NCI-H1417 treated with DMSO at 0.1 percent for 48 hours (cell line): Measurements from ENCODE around the gene NUDT15.
A peak's percentile ranks its signal among the peaks of the same experiment; 100 is the strongest.
"Not testable (repeated sequence)": the region's sequence is repeated elsewhere in the genome, so short reads cannot be mapped to it uniquely, and the experiment has no call there.

ENCODE experiments used
- DNase-seq: peaks from one replicate; lab custom pipeline; 2025; lab: John Stamatoyannopoulos, UW

The NUDT15 gene

DNA sequence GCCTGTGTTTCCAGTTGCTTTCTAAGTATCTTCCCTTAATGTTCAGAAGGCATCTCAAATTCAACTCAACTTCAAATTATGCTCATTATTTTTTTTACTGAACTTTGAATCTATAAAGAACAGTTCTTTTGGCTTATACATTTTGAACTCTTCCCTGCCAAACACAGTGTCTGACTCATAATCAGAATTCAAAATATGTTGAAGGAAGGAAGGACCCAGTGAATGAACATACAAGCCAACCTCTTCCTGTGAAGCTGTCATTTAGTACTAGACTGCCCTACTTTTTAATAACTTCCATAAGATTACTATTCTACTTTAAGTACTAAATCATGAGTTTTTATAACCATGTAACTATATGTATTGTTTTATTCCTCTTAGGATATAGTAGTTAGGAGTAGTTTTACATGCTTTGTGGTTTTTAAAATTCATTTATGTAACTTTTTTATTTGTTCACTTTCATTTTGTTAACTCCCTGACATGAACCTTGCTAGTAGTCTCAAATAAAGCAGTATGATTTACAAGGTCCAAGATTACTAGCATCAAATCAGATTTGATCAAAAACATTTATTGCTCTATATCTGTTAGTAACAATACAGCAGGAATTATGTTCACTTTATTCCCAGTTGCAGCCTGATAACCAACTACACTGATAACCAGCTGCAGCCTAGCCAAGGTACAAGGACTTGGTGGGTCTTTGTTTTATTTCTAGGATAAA is 6.4 kb downstream of the NUDT15 start:
- no peak for DNase-seq

DNA sequence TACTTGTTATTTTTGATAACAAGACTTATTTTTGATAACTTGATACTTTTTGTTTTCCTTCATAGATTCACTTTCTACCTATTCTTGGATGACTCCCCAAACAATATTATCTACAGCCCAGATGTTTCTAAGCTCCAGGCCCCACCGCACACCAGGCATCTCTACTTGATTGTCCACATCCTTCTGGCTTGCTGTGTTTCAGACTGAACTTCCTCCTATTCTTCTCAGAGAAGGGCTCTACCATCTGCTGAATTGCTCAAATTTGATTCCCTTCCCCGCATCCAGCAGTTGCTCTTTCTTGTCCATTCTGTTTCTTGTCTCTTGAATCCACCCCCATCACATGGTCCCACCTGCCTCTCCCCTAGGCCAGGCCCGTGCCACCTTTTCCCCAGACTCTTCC is 13.0 kb downstream of the NUDT15 start:
- DNase-seq, result no peak

DNA sequence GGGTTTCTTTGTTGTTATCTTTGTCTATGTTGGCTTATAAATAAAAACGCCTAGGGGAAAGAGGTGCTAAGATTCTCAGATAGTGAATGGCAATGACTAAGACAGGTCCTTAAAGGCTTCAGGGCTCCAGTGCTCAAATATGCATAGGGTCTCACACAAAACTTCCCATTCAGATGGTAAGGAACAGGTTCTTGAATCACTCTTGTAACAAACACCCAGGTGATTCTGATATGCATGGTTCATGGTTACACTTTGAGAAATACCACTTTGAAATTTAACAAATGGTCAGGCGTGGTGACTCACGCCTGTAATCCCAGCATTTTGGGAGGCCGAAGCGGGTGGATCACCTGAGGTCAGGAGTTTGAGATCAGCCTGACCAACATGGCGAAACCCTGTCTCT is 17.1 kb downstream of the NUDT15 start:
- DNase-seq, result no peak

DNA sequence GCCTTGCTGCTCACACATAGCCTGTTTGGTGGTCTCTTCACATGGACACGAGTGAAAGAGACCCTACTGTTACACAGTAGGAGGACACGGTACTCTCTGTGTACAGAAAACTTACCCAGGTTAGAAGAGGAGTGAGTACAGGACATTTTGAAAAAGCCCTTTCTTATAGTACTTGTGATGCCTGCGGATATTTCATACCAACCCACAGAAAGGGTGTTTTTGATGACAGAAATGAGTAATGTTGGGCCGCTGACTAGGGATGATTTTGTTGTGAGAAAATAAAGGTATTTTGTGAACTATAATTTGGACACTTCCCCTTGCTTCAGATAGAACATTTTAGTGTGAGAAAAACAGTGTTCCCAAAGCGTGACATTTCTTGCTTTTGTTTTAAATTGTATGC is 18.2 kb downstream of the NUDT15 start:
- DNase-seq, result no peak

DNA sequence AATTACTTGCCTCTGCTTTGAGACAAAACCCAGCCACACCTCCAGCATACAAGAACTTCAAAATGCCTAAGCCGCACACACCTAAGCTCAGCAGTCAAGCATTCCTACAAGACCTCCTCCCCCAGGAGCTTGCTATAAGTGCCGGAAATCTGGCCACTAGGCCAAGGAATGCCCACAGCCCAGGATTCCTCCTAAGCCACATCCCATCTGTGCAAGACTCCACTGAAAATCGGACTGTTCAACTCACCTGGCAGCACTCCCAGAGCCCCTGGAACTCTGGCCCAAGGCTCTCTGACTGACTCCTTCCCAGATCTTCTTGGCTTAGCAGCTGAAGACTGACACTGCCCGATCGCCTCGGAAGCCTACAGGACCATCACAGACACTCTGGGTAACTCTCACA is 21.0 kb downstream of the NUDT15 start:
- not testable (repeated sequence) for DNase-seq

DNA sequence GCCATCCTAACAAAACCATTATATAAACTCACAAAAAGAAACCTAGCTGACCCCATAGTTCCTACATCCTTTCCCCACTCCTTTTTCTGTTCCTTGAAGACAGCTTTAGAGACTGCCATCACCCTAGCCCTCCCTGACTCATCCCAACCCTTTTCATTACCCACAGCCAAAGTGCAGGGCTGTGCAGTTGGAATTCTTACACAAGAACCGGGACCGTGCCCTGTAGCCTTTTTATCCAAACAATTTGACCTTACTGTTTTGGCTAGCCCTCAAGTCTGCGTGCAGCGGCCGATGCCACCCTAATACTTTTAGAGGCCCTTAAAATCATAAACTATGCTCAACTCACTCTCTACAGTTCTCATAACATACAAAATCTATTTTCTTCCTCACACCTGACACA is 22.4 kb downstream of the NUDT15 start:
- not testable (repeated sequence) for DNase-seq

DNA sequence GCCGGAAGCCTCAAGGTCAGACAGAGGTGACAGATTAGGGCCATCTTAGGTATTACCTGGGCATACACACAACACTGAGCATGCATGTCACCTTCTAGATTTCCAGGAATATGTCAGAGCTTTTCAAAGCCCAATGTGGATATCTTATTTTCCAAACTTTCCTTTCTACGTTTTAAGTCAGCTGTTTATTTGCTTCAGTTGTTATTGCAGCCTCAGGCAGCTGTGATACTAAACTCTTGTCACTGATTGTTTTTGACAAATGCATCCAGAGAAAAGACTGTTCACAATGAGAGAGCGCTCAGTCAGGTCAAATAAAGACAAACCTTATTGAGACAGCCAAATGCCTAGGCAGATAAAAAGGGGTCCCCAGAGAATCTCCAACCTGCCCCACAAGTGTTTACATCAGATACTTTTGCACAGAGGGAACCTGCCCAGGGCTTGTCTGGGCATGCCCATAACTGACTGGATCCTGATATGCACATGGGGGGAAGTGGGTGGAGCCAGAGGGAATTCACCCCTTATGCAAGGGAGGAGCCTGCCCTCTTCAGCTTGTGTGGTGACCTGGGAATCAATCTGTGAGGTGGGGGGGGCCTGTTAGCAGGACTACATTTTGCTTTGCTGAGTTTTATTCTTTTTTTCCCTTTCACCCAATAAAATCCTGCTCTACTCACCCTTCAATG is 28.9 kb downstream of the NUDT15 start:
- DNase-seq, result no peak

DNA sequence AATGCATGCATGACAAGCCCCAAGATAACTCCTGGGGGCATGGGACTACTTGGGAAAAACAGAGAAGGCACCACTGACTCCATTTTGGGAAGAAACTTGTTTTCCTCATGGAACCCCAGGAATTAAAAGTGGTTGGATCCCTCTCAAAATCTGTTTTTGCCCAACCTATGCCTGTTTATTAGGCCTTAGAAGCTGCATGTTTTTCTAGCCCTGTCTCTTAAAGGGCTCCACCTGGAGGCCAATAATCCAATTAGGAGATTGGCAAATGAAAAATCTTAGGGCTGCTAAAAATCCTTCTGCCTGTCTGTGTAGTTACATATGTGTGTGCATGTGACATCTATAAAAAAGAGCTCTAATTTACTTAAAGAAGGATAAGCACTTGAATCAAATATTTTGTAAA is 30.5 kb downstream of the NUDT15 start:
- no peak for DNase-seq

DNA sequence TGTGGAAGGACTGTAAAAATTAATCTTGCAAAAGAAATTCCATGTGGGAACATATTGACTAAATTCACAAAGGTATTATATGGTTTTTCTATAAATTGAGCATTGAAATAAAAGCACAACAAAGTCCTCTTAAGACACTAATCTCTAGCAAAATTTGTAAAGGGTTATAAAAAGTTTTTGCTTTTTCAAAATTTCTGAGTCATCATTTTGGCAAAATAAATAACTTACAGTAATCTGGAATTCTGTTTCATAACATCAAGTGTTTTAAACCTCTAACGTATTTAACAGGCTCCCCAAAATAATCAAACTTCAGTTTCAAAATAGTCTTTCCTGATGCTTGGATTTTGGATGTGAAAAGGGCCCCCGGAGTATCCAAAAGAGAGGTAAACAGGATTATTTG is 31.4 kb downstream of the NUDT15 start:
- no peak for DNase-seq

DNA sequence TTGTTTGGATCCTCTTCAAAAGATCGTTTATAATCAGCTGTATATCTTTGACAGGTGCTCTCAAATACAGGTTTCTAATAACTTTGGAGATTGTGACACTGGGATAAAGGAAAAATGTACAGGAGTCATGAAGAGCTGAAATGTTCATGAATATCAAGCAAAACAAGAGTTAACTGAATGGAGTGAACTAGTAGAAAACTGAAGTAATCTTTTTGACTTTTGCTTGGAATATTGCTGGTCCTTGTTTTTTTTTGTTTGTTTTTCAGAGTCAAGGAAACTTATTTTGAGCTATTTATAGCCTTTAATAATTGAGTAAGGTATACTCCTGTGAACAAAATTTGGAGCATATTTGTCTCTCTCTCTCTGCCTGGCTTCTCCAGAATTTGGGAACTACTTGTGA is 32.0 kb downstream of the NUDT15 start:
- DNase-seq, result no peak

DNA sequence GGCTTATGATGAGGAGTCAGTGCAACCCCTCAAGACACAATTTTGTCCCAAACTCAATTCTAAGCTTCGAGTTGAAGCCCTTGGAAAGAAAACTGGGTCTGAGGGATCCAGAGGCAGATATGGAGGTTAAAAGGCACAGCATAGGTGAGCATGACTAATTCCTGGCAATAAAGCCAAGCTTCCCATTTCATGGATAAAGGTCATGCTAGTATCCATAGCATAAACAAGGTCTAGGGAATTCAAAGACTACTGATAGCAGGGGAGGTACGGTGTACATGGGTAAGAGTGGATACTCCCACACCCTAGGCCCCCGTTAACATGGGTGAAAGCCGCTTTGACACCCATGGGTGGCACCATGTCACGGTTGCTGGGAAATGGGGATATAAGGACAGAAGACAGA is 33.4 kb downstream of the NUDT15 start:
- DNase-seq, result no peak

DNA sequence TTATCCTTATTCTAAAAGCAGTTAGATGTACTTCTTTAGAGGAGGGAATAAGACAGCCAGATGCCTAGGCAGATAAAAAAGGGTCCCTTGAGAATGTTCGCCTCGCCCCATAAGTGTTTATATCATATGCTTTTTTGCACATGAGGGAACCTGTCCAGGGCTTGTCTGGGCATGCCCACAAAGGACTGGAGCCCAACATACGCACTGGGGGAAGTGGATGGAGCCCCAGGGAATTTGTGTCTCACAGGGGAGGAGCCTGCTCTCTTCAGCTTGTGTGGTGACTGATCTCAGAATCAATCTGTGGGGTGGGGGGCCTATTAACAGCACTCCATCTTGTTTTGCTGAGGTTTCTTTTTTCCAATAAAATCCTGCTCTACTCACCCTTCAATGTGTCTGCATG is 34.8 kb downstream of the NUDT15 start:
- no peak for DNase-seq

DNA sequence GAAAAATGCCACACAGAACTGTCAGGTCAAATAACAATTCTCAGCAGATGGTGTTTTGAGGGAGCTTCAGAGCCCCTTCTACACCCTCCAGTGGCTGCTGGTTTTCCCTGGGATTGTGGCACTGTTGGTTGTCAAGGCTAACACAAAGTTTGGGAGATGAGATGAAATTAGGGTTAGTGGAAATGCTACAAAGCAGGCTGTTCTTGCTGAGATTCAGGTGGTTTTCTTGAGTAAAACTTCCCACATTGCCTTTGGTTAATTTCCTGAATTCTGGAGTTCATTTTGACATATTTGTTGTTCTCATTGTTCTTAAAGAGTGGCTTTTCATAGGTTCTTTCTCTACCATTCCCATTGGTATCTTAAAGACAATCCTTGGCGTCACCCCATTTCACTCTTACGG is 35.3 kb downstream of the NUDT15 start:
- DNase-seq, result no peak

DNA sequence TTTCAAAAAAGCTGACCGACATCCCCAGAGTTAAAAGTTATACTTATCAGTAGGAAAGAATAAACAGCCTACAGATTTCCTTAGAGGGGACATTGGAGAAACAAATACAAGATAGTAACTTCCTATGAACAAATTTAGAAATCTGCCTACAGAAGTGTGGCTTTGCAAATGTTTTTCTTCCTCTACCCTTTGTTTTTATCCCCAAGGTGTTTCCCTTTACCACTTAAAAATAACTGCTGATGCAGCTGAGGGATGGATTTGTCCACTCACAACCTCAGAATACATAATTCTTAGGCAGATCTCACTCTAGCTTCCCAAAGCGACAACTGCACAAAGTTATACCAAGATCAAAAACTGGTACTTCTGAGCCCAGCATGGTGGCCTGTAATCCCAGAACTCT is 36.5 kb downstream of the NUDT15 start:
- DNase-seq, result no peak

DNA sequence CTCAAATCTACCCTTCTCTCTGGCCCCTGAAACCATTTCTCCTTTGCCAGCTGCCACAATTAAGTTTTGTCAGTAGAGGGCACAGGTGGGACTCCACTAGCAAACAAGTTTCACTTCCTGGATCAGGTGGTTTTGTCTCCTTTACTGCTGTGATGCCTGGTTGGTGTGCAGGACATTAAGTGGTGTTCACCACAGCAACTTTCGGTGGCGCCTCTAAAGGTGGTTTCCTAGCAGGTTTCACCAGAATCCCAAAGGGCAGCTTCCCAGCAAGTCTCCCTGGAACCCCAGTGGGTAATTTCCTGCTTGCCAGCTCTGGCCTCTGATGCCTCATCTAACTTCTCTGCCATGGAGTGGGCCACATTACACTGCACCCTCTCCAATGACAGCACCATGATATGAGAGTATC is 40.7 kb downstream of the NUDT15 start:
- no peak for DNase-seq

DNA sequence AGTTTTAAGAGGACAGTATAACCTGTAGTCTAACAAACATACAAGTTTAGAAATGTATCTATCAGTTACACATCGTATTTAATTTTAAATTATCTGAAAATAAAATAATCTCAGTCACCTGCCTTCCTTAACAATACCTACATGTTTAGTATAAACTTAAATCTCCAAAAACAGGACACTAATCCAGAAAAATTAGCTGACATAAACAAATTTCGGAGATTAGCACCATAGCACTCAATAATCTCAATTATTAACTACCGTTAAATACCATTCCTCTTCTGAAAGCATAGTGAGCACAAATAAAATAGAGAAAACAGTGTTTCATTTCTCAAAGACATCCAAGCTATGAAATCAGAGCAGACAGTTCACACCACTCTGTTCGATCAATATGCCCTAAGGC is 44.2 kb downstream of the NUDT15 start:
- no peak for DNase-seq

DNA sequence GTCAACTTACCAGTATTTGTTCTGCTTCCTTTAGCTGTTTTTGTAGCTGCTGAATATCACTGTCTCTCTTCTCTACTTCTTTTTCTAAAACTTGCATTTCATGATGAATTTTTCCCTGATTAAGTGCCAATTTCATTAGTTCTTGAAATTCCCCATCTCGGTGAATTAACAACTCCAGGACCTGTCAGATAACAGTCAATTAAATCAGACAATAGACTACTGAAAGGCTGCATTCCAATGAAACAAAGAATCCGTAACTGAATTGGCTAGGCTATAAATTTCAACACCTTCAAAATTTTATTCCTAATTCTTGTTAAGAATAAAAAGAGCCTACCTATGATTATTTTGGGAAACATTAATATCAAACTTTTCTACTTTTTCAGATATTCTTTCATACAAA is 48.7 kb downstream of the NUDT15 start:
- no peak for DNase-seq

DNA sequence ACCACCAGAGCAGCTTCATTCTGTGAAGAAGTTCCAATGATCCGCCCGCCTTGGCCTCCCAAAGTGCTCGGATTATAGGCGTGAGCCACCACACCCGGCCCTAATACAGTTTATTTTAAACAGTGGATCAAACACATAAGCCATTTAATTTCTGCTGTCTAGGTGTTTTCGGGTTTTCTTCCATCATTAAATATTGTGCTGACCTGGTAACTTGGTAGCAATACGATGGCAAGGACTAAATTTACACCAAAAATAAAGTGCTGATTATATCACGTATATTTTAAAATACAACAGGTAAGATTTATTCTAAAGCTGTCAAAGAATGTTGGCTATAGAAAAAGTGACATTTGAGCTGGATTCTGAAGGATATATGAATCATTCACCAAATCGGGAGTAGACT is 56.1 kb downstream of the NUDT15 start:
- DNase-seq, result no peak

DNA sequence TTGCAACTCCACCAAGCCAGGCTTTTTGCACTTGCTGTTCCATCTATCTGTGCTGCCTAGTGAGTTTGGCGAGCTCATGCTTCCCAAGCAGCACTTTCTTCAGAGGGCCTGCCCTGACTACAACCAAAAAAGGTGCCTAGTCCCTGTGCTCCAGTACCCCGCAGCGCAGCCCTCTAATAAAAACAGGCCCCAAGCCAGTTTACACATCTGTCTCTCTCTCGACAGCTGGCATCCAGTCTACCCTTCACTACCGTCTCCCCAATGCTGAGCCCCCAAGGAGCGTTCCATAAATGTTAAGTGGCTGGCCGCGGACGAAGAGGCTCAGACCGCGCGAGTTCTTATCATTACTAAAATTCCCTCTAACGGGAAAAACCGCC is 56.9 kb downstream of the NUDT15 start:
- no peak for DNase-seq

DNA sequence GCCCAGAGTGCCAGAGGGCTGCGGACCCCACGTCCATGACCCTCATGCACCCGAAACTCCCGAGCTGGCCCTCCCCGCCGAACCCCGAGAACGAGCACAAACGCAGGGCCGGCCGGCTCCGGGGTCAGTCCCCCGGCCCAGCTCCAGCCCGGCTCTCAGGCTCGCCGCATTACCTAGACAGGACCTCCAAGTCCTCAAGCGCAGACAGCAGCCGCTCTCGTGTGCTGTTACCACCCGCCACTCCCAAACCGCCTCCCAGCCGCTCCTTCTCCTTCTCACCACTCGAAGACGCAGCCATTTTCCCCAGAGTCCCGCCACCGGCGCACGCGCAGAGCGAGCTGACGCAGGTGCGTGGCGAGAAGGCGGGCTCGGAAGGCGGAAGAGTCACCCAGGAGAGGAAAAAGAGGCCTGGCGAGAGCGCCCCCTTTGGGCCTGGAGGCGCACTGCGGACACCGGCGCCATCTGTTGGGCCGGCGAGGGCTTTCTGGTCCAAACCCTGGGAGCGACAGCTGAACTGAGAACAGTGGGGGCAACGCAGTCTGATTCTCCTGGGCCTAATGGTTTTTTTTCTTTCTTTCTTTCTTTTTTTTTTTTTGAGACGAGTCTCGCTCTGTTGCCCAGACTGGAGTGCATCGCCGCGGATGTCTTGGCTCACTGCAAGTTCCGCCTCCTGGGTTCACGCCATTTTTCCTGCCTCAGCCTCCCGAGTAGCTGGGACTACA is 57.4 kb downstream of the NUDT15 start, which contains the start of gene MED4:
TSS of gene MED4 (minus strand) at position 324 of the 722 bp plus-strand sequence. CDS start at position 298, 26 bp downstream.
- DNase-seq, result peak; percentile 46

DNA sequence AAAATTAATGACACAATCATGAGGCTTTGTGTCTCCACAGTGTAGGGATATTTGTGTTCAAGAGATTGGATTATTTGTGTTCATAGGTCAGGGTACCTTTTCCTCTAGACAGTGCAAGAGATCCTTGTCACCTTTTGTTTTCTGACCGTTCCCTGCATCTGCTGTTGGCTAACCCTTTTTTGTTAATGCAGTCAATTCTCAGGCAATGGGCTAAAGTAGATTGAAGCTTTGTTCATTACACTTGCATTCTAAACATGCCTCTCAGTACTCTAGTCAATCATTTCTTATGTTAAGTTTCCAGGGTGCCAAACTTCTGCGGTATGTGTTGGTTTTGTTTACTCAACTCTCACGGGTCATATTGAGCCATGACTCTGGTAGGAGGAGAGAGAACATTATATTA is 59.1 kb downstream of the NUDT15 start:
- DNase-seq, result no peak
